NCI-H1105 (cell line): ENCODE results near the gene LBH.

Experiments
- DNase-seq: peaks from one replicate; lab custom pipeline; 2025; lab: John Stamatoyannopoulos, UW

The LBH gene

GRCh38 chr2:30276455-30276911 is 45.1 kb downstream of the LBH start:
- DNase-seq = no peak

GRCh38 chr2:30277582-30277981 is 46.2 kb downstream of the LBH start:
- DNase-seq = no peak

GRCh38 chr2:30278419-30278818 is 47.1 kb downstream of the LBH start:
- DNase-seq = no peak

GRCh38 chr2:30280596-30281434 is 49.5 kb downstream of the LBH start:
- no peak for DNase-seq

- DNase-seq = no peak
Observed at GRCh38 chr2:30282081-30282480, 50.7 kb downstream of the LBH start.

GRCh38 chr2:30282721-30283120 is 51.4 kb downstream of the LBH start:
- no peak for DNase-seq

- DNase-seq = no peak
Observed at GRCh38 chr2:30283931-30284565, 52.7 kb downstream of the LBH start.

GRCh38 chr2:30285758-30286157 is 54.4 kb downstream of the LBH start:
- DNase-seq = no peak

- DNase-seq = no peak
Observed at GRCh38 chr2:30287190-30287840, 56.0 kb downstream of the LBH start.

GRCh38 chr2:30287857-30288513 is 56.7 kb downstream of the LBH start:
- no peak for DNase-seq

GRCh38 chr2:30288561-30288960 is 57.2 kb downstream of the LBH start:
- DNase-seq = no peak

- DNase-seq = no peak
Observed at GRCh38 chr2:30293303-30293921, 62.1 kb downstream of the LBH start.

- no peak for DNase-seq
Observed at GRCh38 chr2:30294133-30294532, 62.8 kb downstream of the LBH start.

- no peak for DNase-seq
Observed at GRCh38 chr2:30296496-30296895, 65.2 kb downstream of the LBH start.

GRCh38 chr2:30298302-30298701 is 67.0 kb downstream of the LBH start:
- DNase-seq = no peak

GRCh38 chr2:30300122-30300455 is 68.8 kb downstream of the LBH start:
- DNase-seq = no peak

GRCh38 chr2:30300456-30301221 is 69.3 kb downstream of the LBH start:
- DNase-seq = no peak

- no peak for DNase-seq
Observed at GRCh38 chr2:30301551-30301950, 70.2 kb downstream of the LBH start.

GRCh38 chr2:30302566-30302965 is 71.2 kb downstream of the LBH start:
- DNase-seq = no peak

- DNase-seq = no peak
Observed at GRCh38 chr2:30303095-30303494, 71.8 kb downstream of the LBH start.

- DNase-seq = no peak
Observed at GRCh38 chr2:30305235-30305634, 73.9 kb downstream of the LBH start.
